Thyroid gland (tissue), 4 donors: ENCODE measurements around the gene ADAMTS13.

ENCODE experiments used
- CTCF ChIP-seq, 6 experiments: fragments of 200-600 bp in 3 of 6; fragments of 450-650 bp in 3 of 6; sonication (generic) in 3 of 6; IDR thresholded peaks; one replicate each; pipeline ENCODE4 v1.5.1; 2016 to 2019; ENCODE audit warnings: antibody characterized with exemption in 6 of 6, mild to moderate bottlenecking in 2 of 6, inconsistent platforms in 1 of 6, moderate library complexity in 1 of 6
- POLR2A ChIP-seq, 2 donors: fragments of 450-650 bp; IDR thresholded peaks; one replicate each; pipeline ENCODE4 v1.6.1; 2017; ENCODE audit warnings: antibody characterized with exemption in 2 of 2, mild to moderate bottlenecking in 2 of 2, moderate library complexity in 1 of 2

GRCh38 chr9:133457233-133457632, 35.1 kb downstream of the ADAMTS13 start:
- no peak for TF ChIP-seq CTCF (IDR thresholded peaks at IDR 0.05)
- TF ChIP-seq POLR2A (IDR thresholded peaks at IDR 0.05): no peak
